ENCODE results near the gene SPX.
A peak's percentile ranks its signal among the peaks of the same experiment; 100 is the strongest.

DNA sequence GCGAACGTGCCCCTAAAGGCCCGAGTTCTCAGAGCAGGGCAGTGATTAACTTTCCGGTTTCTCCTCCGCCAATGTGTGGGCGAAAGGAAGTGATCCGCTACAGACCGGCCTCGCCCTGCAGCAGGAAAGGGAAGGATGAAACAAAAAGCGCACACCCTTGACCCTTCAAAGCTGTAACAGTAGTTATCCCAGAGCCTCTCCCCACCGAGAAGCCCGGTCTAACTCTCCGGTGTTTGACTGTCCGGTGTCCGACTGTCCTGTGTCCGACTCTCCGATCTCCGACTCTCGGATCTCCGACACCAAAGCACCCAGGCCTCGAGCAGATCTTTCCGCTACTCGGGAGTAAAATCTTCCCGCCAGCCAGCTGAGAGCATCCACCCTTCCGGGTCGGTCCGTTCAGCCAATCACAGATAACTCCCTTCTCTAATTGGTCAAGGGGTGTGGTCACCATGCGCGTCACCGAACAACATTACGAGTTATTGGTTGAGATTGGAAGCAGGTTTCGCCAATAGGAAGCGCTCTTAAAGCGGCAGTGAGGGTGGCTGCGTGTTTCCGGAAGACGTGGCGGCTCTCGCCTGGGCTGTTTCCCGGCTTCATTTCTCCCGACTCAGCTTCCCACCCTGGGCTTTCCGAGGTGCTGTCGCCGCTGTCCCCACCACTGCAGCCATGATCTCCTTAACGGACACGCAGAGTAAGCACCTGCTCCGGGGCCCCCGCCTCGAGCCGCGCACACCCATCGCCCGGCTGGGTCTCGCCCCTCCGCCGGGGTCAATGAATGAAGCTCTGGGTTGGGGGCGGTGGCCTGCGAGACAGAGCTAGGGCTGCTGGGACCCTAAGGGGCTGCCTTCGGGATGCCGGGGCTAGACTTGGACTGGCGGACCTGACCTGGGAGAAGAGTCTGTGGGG, 24.6 kb upstream of the SPX start, which contains the start of the genes GOLT1B and RECQL:
- TF ChIP-seq EZH2 (IDR thresholded peaks at IDR 0.05; ENCODE audit: borderline replicate concordance, low read depth, low read length, severe bottlenecking) (no peak), POLR2AphosphoS5 (IDR thresholded peaks at IDR 0.05; ENCODE audit: insufficient read depth, low read depth, low read length) (peak; percentile 89)

Data from endothelial cell of umbilical vein (primary cell).